IPS-18c (cell line): ENCODE results near the gene HOXB8.

Experiments used
- H3K4me3 ChIP-seq: 2 replicates; pipeline ENCODE4 v1.7.0; 2013; ENCODE audit warnings: low read depth, mild to moderate bottlenecking, low read length, moderate library complexity; ENCODE audit not compliant: insufficient read depth
- H3K9me3 ChIP-seq: one replicate; pipeline ENCODE4 v1.6.1; 2013; ENCODE audit warnings: mild to moderate bottlenecking, low read length, moderate library complexity; ENCODE audit not compliant: control insufficient read depth, insufficient read depth

The HOXB8 gene

DNA sequence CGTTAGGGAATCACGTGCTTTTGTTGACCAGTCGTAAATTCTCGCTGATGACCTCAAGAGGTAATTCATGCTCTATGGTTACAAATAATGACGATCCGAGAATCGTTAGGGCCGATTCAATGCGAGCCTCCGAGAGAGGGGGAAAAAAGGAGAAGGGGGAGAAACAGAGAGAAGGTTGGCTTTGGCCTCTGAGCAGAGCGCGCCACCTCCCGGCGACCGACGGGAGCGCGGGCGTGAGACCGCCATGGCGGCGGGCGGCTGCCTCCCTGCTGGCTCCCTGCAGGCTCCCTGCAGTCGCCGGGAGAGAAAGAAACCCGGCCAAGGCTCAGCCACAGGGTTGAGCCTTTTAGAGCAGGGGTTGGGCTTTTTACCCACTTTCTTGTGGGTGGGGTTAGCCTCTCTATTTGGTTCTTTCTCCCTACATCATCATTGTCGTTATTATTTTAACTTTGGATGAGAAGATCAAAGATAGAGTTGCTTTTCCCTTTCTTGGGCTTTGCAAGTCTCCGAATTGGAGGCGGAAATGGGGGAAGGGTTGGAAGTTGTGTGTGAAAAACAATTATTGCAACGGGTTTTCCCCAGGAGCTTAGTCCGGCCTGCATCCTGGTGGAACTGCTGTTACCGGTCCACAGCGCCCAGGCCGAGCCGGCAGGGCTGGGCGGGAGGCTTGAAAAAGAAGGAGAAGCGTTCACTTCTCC is 21.1 kb downstream of the HOXB8 start:
- Histone ChIP-seq H3K9me3 (peaks cover 2% of the 10 kb centered on the region), H3K4me3 (peak overlapping the region; percentile 16; the same call in 1 of the 2 replicates)

DNA sequence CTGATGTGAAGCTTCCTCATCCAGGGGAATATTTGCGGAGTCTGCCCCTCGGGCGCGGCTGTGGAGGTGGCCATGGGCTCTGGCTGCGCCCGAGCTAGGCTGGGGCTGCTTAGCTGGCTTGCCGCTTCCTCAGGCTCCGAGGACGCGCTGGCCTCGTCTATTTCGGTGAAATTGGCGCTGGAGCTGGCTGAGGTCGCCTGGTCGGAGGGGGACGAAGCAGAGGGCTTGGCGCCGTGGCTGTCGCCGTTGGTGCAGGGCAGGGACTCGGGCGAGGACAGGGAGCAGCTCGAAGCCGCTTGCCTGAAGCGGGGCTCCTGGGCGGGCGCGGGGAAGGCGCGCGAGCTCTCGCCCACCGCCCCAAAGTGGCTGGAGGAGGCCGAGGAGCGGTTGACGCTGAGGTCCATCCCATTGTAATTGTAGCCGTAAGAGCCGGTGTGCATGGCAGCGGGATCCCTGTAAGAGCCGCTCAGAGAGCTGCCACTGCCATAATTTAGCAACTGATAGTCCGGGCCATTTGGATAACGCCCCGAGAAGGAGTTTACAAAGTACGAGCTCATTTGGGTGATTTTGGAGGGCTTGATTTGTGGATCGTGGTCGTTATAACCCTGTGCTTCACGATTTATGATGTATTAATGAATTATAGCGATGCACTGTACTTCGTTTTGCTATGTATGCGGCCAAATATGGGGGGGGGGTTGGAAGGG is 21.8 kb downstream of the HOXB8 start, which contains the start of gene HOXB5:
HOXB5 (minus strand) TSS at position 654 of the 704 bp plus-strand sequence; CDS start at position 557, 97 bp downstream.
- H3K4me3 ChIP-seq, result peak within 1 kb of the TSS; percentile 16; the same call in 1 of the 2 replicates
- H3K9me3 ChIP-seq, result peaks cover 2% of the 10 kb centered on the region

DNA sequence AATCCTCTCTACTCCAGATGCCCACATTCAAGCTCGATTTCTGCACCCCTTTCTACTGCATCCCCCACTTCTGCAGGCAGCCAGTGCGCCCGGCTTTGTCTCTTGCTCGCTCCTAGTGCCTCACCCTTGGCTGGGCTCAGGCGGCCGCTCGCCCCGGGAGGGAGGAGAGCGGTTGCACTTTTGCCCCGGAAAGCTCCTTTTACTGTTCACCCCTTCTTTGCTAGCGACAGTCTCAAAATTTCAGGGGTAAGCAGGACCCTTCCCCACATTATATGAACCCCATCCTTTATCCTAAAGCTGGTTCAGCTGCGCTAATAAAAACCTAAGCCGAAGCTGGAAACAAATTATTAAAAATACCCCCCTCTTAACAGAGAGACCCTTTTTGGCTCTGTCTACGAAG is 22.5 kb downstream of the HOXB8 start:
- no peak overlapping the region for H3K4me3 ChIP-seq
- H3K9me3 ChIP-seq, result peaks cover 2% of the 10 kb centered on the region

DNA sequence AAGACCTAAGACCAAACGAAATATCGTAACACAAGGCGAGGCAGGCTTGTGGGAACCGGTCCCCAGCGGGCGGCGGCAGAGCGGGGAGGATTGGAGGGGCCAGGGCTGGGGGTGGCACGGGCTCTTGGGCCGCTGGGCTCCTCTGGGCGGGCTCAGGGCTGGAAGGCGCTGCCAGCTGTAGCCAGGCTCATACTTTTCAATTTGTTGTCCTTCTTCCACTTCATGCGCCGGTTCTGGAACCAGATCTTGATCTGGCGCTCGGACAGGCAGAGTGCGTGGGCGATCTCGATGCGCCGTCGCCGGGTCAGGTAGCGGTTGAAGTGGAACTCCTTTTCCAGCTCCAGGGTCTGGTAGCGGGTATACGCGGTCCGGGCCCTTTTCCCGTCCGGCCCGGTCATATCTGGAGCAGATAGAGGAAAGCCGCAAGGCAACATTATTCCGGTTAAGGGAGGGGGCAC is 23.0 kb downstream of the HOXB8 start:
- Histone ChIP-seq H3K9me3 (peaks cover 2% of the 10 kb centered on the region), H3K4me3 (no peak overlapping the region)

DNA sequence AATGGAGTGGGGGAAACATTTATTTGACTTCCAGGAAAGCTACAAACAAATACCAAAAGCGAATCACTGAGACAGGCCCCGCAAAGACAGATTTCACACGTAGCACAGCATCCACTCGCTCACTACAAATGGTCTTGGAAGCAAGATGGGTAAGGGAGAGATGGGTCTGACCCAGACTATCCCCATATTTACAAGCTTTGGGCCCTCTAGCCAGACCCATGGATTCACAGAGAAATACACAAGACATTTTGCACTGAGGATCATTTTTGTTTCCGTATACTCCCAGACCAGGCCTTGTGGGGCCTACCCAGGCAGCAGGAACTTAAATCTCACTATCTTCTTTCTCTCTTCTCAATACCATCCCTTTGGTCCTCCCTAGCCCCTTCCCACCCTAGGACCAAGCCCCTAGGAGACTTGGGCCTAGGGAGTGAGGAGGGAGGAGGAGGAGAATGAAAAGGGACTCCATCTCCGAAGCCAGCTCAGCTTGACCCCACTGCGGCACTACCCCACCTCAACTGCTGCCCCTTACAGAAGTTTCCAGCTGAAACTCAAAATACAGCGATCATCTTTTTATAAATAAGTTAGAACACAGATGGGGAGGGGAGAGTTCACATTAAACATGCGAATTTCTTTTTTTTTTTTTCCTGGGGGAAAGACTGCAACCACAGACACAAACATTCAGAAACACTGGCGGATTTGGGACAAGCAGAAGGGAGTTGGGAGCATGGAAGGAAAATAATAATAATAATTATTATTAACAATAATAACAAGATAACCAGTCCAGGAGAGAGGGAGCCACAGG is 23.6 kb downstream of the HOXB8 start:
- no peak overlapping the region for H3K4me3 ChIP-seq
- H3K9me3 ChIP-seq, result peaks cover 2% of the 10 kb centered on the region

DNA sequence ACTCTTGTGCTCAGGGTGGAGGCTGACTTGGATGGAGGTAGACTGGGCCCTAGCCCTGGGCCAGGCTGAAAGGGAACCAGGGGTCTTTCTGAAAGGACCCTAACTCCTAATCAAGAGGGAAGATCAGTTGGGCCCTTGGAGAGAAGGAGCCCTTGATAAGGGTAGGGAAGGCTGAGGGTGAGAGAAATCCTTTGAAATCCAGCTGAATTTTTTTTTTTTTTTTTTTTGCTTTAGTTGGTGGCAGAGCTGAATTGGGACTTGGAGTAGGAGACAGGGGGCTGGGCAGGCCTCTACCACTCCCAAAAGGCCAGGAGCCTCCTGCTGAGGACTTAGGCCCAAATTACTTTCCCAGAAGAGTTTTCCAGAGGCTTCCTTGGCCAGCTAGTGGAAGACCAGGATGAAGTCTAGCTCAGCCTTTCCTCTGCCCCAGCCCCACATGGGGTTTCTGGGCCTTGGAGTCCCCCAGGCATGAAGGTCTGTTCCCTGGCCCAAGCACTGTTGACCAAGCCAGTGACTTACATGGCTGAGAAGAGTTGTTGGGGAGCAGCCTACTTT is 24.4 kb downstream of the HOXB8 start:
- peaks cover 2% of the 10 kb centered on the region for H3K9me3 ChIP-seq
- H3K4me3 ChIP-seq, result no peak overlapping the region

DNA sequence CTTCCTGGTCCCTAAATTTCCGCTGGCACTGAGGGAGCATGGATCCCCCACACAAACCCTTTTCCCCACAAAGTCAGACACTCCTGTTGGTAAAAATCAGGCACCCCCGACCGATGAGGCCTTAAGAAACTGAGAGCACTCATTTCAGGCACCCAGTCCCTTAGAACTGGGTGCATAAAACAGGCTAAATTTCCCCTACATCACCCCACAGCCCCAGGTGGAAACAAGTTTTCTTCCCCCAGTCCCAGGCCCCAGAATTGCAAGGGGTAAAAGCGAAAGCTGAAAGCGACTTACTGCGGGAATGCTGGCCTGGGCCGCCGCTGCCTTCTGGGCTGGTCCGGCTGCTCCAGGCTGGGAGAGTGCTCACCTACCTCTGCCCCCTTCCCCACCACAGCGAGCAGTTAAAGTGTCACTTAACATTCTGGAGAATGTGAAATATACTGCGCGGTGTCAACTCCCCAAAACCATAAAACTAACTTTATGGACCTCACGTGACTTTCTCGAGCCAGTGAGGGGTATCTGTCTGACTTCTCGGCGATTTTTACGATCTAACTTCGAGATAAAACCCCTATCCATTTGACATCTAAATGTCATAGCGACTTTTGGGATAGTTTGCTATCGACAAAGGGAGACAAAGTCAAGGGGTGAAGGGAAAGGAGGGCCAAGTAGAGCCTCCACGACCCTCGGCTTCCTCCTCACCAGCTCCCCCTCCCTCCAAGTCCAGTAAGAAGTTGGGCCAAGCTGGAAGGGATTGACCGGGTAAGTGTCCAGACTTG is 25.1 kb downstream of the HOXB8 start, which contains the start of gene HOXB3:
HOXB3 (minus strand) TSS at position 411 of the 776 bp plus-strand sequence. CDS start 37,767 bp downstream, outside the sequence.
- no peak within 1 kb of the TSS for H3K4me3 ChIP-seq
- H3K9me3 ChIP-seq, result peaks cover 2% of the 10 kb centered on the region

DNA sequence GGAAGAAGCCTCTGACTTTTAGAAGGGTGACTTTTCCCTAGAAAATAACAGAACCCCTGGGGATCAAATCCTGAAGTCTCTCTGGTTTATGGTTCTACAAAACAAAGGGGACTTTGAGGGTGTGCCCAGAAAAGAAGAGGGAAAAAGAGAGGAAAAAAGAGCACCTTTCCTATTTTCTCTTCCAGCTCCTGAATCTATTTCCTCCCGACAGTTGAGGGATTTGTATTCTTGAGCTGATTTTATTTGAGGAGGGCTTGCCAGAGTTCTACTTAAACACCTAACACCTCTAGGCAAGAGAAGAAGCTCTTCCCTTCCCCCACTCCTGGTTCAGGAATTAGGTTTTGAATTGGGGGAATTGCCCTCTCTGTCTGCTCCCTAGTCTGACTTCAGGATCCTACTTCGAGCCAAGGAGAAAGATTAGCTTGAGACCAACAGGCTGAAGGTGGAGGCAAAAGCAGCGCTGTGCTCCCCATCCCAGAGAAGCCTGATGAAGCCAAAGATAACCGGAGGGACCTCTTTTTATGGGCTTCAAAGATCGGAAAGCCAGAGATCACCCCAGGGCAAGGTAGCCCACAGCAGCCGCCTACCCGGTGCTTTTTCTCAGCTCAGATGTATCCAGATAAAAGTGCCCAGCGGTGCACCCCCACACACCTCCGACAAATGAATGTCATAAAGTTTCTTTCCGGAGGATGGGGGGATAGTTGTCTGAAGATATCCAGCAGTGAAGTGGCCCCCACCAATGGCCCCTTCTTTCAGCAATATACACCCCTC is 25.8 kb downstream of the HOXB8 start:
- Histone ChIP-seq H3K4me3 (no peak overlapping the region), H3K9me3 (peaks cover 2% of the 10 kb centered on the region)

DNA sequence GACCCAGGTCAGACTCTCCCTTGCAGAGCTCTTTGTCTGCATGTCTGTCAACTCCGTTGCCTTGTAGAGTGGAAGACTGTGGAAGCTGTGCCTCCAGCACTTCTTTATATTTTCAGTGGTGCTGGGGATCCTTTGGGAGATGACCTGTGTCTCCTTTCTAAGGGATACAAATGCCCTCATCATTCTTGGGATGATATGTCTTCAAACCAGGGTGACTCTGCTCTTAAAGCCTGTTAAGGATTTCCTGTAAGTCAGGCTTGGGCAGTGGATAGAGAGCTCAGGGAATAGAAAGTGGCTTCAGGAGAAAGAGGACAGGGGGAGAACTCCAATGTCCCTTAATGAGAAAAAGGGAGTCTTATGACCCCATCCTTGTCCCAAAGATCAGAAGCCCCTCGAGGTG is 26.6 kb downstream of the HOXB8 start:
- H3K9me3 ChIP-seq, result peaks cover 2% of the 10 kb centered on the region
- no peak overlapping the region for H3K4me3 ChIP-seq

DNA sequence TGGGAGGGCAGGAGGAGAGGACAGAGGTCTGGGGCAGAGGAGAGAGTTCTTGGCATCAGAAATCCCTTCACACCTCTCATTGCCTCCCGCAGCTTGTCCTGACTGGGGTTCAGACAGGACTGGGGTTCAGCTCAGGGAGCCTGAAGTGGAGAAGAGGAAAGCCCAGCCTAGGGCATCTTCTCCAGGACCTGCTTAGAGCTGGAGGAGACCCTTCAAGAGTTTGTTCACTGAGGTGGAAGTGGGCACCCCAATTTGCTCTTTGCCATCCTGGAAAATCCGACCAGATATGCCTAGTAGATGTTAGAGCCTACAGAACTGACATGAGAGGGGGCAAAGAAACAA is 27.0 kb downstream of the HOXB8 start:
- Histone ChIP-seq H3K4me3 (no peak overlapping the region), H3K9me3 (peaks cover 2% of the 10 kb centered on the region)

DNA sequence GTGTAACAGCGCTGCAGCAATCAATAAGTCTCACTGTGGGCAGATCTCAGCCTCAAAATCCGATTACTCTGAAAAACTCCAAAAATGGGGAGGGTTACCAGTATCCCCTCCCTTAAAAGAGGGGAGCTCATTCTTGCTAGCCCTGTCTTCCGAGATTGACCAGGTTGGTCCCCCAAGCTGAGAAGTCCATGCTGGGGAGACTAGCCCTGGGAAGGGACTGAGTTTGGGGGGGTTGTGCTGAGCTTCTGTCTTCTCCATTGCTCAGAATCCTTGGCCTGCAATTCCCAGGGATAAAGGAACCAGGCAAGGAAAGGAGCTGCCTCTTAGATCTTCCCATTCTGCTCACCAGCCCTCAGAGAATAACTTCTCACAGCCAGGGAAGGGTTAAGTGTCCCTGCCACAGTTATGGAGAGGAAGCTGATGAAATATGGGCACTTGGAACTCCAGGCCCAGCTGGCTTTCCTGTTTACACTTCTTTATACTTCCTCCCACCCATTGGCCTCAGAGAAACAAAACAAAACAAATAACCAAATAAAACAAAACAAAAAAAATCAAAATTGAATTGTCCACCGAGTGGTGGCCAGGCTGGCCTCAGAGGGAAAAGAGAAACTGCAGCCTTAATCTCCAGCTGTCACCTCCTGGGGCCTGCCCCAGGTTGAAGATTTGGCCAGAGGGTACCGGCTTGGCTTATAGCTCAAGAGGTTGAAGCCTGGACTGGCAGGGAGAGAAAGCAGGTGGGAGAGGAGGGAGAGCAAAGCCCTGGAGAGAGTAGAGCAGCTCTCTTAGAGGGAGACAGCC is 27.6 kb downstream of the HOXB8 start:
- Histone ChIP-seq H3K4me3 (no peak overlapping the region), H3K9me3 (peaks cover 2% of the 10 kb centered on the region)

DNA sequence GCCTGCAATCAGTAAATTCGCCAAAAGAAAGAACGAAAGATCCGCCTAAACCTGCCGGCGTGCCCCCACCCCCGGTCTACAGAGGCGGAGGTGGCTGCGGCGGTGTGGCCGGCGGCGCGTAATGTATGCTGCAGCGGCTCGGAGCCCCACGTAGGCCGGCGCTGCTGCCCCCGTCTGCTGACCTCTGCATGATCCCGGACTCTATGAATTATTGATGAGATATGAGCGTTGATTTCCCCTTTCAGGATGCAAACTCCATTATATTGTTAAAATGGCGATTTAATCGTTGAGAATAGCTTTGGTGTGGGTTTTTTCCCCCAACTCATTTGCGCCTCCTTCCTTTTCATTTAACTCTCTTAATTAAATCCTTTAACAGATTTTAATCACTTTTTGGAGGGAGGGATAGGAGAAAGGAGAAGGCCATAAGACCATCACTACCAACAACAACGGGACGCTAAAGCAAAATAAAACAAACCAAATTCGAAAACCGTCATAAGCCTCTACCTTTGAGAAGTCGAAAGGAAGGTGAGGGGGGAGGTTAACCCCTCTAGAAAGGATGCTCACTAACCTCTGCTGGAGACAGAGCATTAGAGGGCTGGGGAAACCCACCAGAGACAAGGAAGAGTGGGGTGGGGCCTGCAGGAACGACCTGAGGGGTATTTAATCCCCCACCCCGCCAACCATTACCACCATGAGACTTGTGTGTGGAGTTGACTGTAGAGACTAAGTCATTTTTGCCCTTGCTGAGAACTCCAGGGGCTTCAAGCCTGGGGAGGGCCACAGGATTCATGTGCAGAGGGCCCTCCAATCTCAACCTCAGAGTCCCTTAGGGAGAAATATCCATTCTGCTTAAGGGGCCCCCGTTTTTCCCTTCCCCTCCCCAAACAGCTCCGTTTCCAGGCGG is 28.5 kb downstream of the HOXB8 start:
- Histone ChIP-seq H3K9me3 (peaks cover 2% of the 10 kb centered on the region), H3K4me3 (no peak overlapping the region)

DNA sequence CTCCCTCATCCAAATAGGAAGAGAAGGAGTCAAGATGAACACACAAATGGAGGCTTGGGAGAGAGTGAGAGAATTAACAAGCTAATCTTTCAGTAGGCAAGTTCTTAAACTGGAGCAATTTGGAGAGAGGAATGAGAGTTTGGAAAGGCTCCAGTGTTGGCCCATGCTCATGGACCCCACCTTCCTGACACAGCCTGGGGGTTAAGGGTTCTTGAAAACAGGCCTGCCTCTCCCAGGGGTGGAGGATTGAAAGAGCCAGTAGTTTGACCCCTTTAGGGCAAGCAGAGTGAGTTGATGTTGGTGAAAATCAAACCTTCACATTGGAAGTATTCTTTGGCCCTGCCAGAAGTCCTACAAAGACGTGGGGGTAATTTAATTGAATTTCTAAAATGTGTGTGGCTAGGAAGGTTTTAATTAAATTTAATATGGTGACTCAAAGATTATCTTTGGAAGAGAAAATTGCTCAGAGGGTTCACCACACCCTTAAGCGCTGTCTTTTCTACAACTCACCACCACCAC is 30.8 kb downstream of the HOXB8 start:
- peaks cover under 1% of the 10 kb centered on the region for H3K9me3 ChIP-seq

DNA sequence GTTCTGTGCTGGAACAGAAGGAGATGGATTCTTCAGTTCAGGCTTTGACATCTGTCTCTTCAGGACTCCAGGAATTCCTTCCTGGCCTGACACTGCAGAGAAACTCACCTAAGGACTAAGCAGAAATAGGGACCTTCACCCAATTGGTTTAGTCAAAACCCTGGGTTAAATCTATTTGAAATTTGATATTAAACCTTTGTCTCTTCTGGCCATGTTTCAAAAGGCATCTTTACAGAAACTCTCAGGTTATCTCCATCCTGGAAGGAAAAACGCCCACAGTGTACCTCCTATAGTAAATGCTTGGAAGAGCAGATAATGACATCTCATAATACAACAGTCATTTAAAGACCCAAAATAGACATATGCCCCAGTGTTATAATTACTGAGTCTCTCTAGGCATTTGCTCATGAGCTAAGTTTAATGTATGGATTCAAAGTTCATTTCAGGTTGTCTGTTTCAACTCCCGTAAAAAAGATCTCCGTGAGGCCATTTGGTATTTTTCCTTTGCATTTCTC is 31.3 kb downstream of the HOXB8 start:
- Histone ChIP-seq H3K4me3 (no peak overlapping the region), H3K9me3 (no peaks in the 10 kb centered on the region)

More for the DNA sequence above, 30.8 kb downstream of the HOXB8 start:
- H3K4me3 ChIP-seq, result no peak overlapping the region
